Endothelial cell of umbilical vein (primary cell): ENCODE measurements around the gene GALNT8. TPM values are rescaled to one million over a fixed set of nuclear protein-coding genes. Genes with fewer than 3 reads are reported as not detected.

ENCODE experiments used
- BruUV-seq: library from RNA; stranded (reverse); fragments of 400-500 nt; replicated peaks from 2 replicates; lab custom pipeline; 2021; lab: Mats Ljungman, UMichigan
- CTCF ChIA-PET: fragments of 300-600, 350-600 bp; sonication (Branson Sonifier 250); formaldehyde crosslinking; loops from one replicate; lab custom pipeline; 2021; ENCODE audit warnings: antibody characterized with exemption, inconsistent platforms; lab: Charles Lee
- POLR2A ChIA-PET: fragments of 300-600, 350-600 bp; sonication (Branson Sonifier 250); formaldehyde crosslinking; loops from one replicate; lab custom pipeline; 2021; ENCODE audit warnings: antibody characterized with exemption, inconsistent platforms; lab: Charles Lee
- DNase-seq: peaks from one replicate; pipeline ENCODE4 v3.0.0-alpha.2; 2011; ENCODE audit warnings: low read depth, low spot score
- FAIRE-seq: peaks from 2 replicates; lab custom pipeline; 2011; peaks lifted over from hg19 to GRCh38; lab: Jason Lieb, UNC
- H2AFZ ChIP-seq: 2 replicates; pipeline ENCODE4 v1.6.0; 2012; ENCODE audit warnings: low read depth, low read length, control low read depth, inconsistent platforms
- H3K27ac ChIP-seq: 2 replicates; pipeline ENCODE4 v1.5.1; 2011; ENCODE audit warnings: low read depth, mild to moderate bottlenecking, control low read depth, low read length, moderate library complexity; ENCODE audit not compliant: insufficient read depth
- H3K27me3 ChIP-seq, 2 experiments: 2 replicates each; pipeline versions ENCODE4 v1.6.0 to v1.6.1; 2011; ENCODE audit warnings: low read length in 2 of 2, mixed read lengths in 1 of 2; ENCODE audit not compliant: control insufficient read depth in 2 of 2, insufficient read depth in 2 of 2
- H3K36me3 ChIP-seq, 2 experiments: 2 replicates in 1 of 2; 3 replicates in 1 of 2; pipeline ENCODE4 v1.5.1; 2011; ENCODE audit warnings: low read length in 2 of 2, mild to moderate bottlenecking in 1 of 2, moderate library complexity in 1 of 2; ENCODE audit not compliant: control insufficient read depth in 2 of 2, insufficient read depth in 2 of 2; ENCODE audit errors: extremely low read depth in 1 of 2
- H3K4me1 ChIP-seq: 3 replicates; pipeline ENCODE4 v1.5.1; 2011; ENCODE audit warnings: mild to moderate bottlenecking, low read length; ENCODE audit not compliant: control insufficient read depth, insufficient read depth; ENCODE audit errors: extremely low read depth
- H3K4me2 ChIP-seq: 2 replicates; pipeline ENCODE4 v1.6.1; 2011; ENCODE audit warnings: low read length, control low read depth, mixed read lengths; ENCODE audit not compliant: insufficient read depth
- H3K4me3 ChIP-seq, 3 experiments: fragments of 200-600 bp in 1 of 3; sonication (generic), shearing (Covaris generic) in 1 of 3; replicated peaks in 1 of 3; 2 replicates each; pipeline ENCODE4 v1.5.1; 2011 to 2016; ENCODE audit warnings: control low read depth in 3 of 3, low read length in 3 of 3, mild to moderate bottlenecking in 2 of 3, inconsistent platforms in 1 of 3, low read depth in 1 of 3, moderate library complexity in 1 of 3; ENCODE audit not compliant: insufficient read depth in 1 of 3
- H3K79me2 ChIP-seq: 2 replicates; pipeline ENCODE4 v1.6.0; 2012; ENCODE audit warnings: low read length, inconsistent platforms; ENCODE audit not compliant: control insufficient read depth, insufficient read depth
- H3K9ac ChIP-seq: replicated peaks from 2 replicates; pipeline ENCODE3; 2011; ENCODE audit warnings: low read length, control low read depth; ENCODE audit not compliant: insufficient read depth; ENCODE audit errors: extremely low read depth
- H3K9me1 ChIP-seq: replicated peaks from 3 replicates; pipeline ENCODE4 v1.6.0; 2011; ENCODE audit warnings: mild to moderate bottlenecking, low read length; ENCODE audit not compliant: control insufficient read depth, insufficient read depth; ENCODE audit errors: extremely low read depth
- H3K9me3 ChIP-seq: replicated peaks from 2 replicates; pipeline ENCODE4 v1.5.1; 2012; ENCODE audit warnings: low read length, inconsistent platforms; ENCODE audit not compliant: control insufficient read depth, insufficient read depth
- H4K20me1 ChIP-seq: replicated peaks from 2 replicates; pipeline ENCODE3; 2011; ENCODE audit warnings: mild to moderate bottlenecking, low read length; ENCODE audit not compliant: control insufficient read depth, insufficient read depth; ENCODE audit errors: extremely low read depth
- CTCF ChIP-seq, 2 donors: IDR thresholded peaks; 1 replicate in 1 of 2; 2 replicates in 1 of 2; pipeline ENCODE4 v1.5.1; 2011; ENCODE audit warnings: low read length in 2 of 2, mild to moderate bottlenecking in 2 of 2, moderate library complexity in 2 of 2, control low read depth in 1 of 2, inconsistent platforms in 1 of 2, low read depth in 1 of 2; ENCODE audit not compliant: insufficient read depth in 1 of 2; ENCODE audit errors: extremely low read depth in 1 of 2
- EZH2 ChIP-seq: IDR thresholded peaks from 2 replicates; pipeline ENCODE4 v1.6.1; 2012; ENCODE audit warnings: borderline replicate concordance, low read depth, mild to moderate bottlenecking, moderate library complexity, low read length, inconsistent platforms; ENCODE audit not compliant: severe bottlenecking
- FOS ChIP-seq: IDR thresholded peaks from 2 replicates; pipeline ENCODE4 v1.6.1; 2011; ENCODE audit warnings: mild to moderate bottlenecking, low read length, moderate library complexity, borderline replicate concordance; ENCODE audit not compliant: insufficient read depth
- GATA2 ChIP-seq: IDR thresholded peaks from 2 replicates; pipeline ENCODE4 v1.7.0; 2011; ENCODE audit warnings: low read depth, mild to moderate bottlenecking, moderate library complexity, mixed read lengths, low read length; ENCODE audit not compliant: insufficient read length, insufficient read depth
- JUN ChIP-seq: IDR thresholded peaks from 2 replicates; pipeline ENCODE4 v1.6.1; 2011; ENCODE audit warnings: borderline replicate concordance, low read depth; ENCODE audit not compliant: insufficient read length, insufficient read depth
- MAX ChIP-seq: IDR thresholded peaks from 2 replicates; pipeline ENCODE4 v1.6.1; 2011; ENCODE audit not compliant: insufficient read depth, insufficient read length
- MYC ChIP-seq: IDR thresholded peaks from one replicate; pipeline ENCODE4 v1.6.1; 2011; ENCODE audit warnings: mild to moderate bottlenecking, low read depth, low read length
- POLR2A ChIP-seq: IDR thresholded peaks from 2 replicates; pipeline ENCODE4 v1.6.1; 2012; ENCODE audit warnings: low read depth, mild to moderate bottlenecking, control low read depth, low read length
- POLR2AphosphoS5 ChIP-seq: IDR thresholded peaks from 2 replicates; pipeline ENCODE4 v1.6.1; 2012; ENCODE audit warnings: low read depth, mild to moderate bottlenecking, control low read depth, low read length, moderate library complexity; ENCODE audit not compliant: insufficient read depth
- dilution Hi-C: fragments of 300-500 bp; cut with MboI; formaldehyde crosslinking; loops from one replicate; pipeline ENCODE4 v1.15.0; 2019; ENCODE audit warnings: low sequenced_read_pairs; ENCODE audit not compliant: extremely low pct_ligation_motif_present
- intact Hi-C: fragments of 100-400 bp; cut with micrococcal nuclease; formaldehyde crosslinking; loops from one replicate; pipeline ENCODE4 v1.10.0; 2022
- polyA plus RNA-seq, 4 experiments: library from polyadenylated mRNA; depleted of rRNA in 3 of 4; stranded (reverse) in 3 of 4; unstranded in 1 of 4; fragments of >200 nt; gene quantifications; 2 replicates each; pipeline versions ENCODE4 v1.2.1 to v1.2.3, GENCODE V29; 2011 to 2012; ENCODE audit warnings: missing spikeins in 1 of 4
- total RNA-seq: library from RNA; stranded (reverse); gene quantifications from 2 replicates; pipeline ENCODE4 v1.2.3, GENCODE V29; 2021

GALNT8 gene
- total and polyA plus RNA-seq, 2 donors (not counting 3 experiments of a cell fraction or from before 2014, with no cell fraction given): 0.03 to 0.09 TPM

GRCh38 chr12:4780641-4781611, 60.7 kb downstream of the GALNT8 start:
- no peaks in the 10 kb centered on the region for H3K4me1 ChIP-seq
- CTCF ChIA-PET: no interaction called here
- no peak overlapping the region for H2AFZ ChIP-seq
- FAIRE-seq (no peak), DNase-seq (no peak)
- intact Hi-C loops: no loop called here
- no peaks in the 10 kb centered on the region for H3K9me3 ChIP-seq
- POLR2A ChIA-PET: no interaction called here
- H3K9ac ChIP-seq: no peak overlapping the region
- H3K27me3 ChIP-seq: peaks cover 2% of the 10 kb centered on the region in 2 experiments
- no TSS peak for BruUV-seq
- H3K36me3 ChIP-seq: no peaks in the 10 kb centered on the region
- no peak overlapping the region for H3K27ac ChIP-seq
- TF ChIP-seq FOS (no peak), JUN (no peak), GATA2 (no peak), POLR2AphosphoS5 (no peak), MYC (no peak), EZH2 (no peak), MAX (no peak), POLR2A (no peak), CTCF (IDR thresholded peaks at IDR 0.05; ENCODE audit: extremely low read depth in 1 of 2, insufficient read depth in 1 of 2, low read depth in 1 of 2, low read length in 2 of 2) (no peak)
- dilution Hi-C loops: no loop called here
- H3K4me2 ChIP-seq: no peak overlapping the region
- H4K20me1 ChIP-seq: no peaks in the 10 kb centered on the region
- no peaks in the 10 kb centered on the region for H3K9me1 ChIP-seq
- no peaks in the 10 kb centered on the region for H3K79me2 ChIP-seq
- H3K4me3 ChIP-seq: no peak overlapping the region
